Fibroblast of peridontal ligament (primary cell): ENCODE results near the gene PPM1B.
"Not testable (repeated sequence)": the region's sequence is repeated elsewhere in the genome, so short reads cannot be mapped to it uniquely, and the experiment has no call there.

ENCODE experiments used
- DNase-seq: peaks from one replicate; pipeline ENCODE4 v3.0.0-alpha.2; 2010; ENCODE audit errors: extremely low read depth

PPM1B gene

GRCh38 chr2:44250376-44250775 is 81.7 kb downstream of the PPM1B start:
- no peak for DNase-seq

GRCh38 chr2:44254023-44254422 is 85.3 kb downstream of the PPM1B start:
- no peak for DNase-seq

GRCh38 chr2:44255704-44256103 is 87.0 kb downstream of the PPM1B start:
- DNase-seq, result not testable (repeated sequence)

- not testable (repeated sequence) for DNase-seq
Observed at GRCh38 chr2:44257802-44258201, 89.1 kb downstream of the PPM1B start.

GRCh38 chr2:44267269-44267795 is 98.7 kb downstream of the PPM1B start:
- no peak for DNase-seq

GRCh38 chr2:44267796-44268648 is 99.3 kb downstream of the PPM1B start:
- peak; percentile 70 for DNase-seq

- no peak for DNase-seq
Observed at GRCh38 chr2:44269831-44270230, 101.2 kb downstream of the PPM1B start.

- no peak for DNase-seq
Observed at GRCh38 chr2:44271296-44271695, 102.6 kb downstream of the PPM1B start.

- no peak for DNase-seq
Observed at GRCh38 chr2:44273076-44273475, 104.4 kb downstream of the PPM1B start.

- DNase-seq, result no peak
Observed at GRCh38 chr2:44273596-44273995, 104.9 kb downstream of the PPM1B start.

GRCh38 chr2:44275927-44276303 is 107.2 kb downstream of the PPM1B start:
- DNase-seq, result peak; percentile 68

- no peak for DNase-seq
Observed at GRCh38 chr2:44277541-44277940, 108.9 kb downstream of the PPM1B start.

GRCh38 chr2:44280869-44281268 is 112.2 kb downstream of the PPM1B start:
- no peak for DNase-seq
